HepG2 (cell line): ENCODE results near the gene DBNDD1. TPM values are rescaled to one million over a fixed set of nuclear protein-coding genes. Genes with fewer than 3 reads are reported as not detected.

Experiments used
- AGO2 ChIP-seq: fragments of 200-400 bp; formaldehyde crosslinking; optimal IDR thresholded peaks from 2 replicates; pipeline ENCODE3; 2017; ENCODE audit warnings: mild to moderate bottlenecking, low read depth, low read length, moderate library complexity
- AKNA ChIP-seq: sonication (generic); formaldehyde crosslinking; IDR thresholded peaks from 2 replicates; pipeline ENCODE4 v1.4.0; 2020; ENCODE audit warnings: missing genetic modification reagents, borderline replicate concordance
- CENPT ChIP-seq: sonication (generic); formaldehyde crosslinking; IDR thresholded peaks from 2 replicates; pipeline ENCODE4 v1.8.0; 2022; ENCODE audit warnings: low read depth, mild to moderate bottlenecking, moderate library complexity, missing genetic modification reagents
- GLI4 ChIP-seq: sonication (generic); formaldehyde crosslinking; IDR thresholded peaks from 2 replicates; pipeline ENCODE4 v1.5.1; 2020; ENCODE audit warnings: missing genetic modification reagents, mild to moderate bottlenecking, moderate library complexity, borderline replicate concordance
- IRF1 ChIP-seq: sonication (generic); formaldehyde crosslinking; IDR thresholded peaks from 2 replicates; pipeline ENCODE4 v1.4.0; 2020; ENCODE audit warnings: low read depth, mild to moderate bottlenecking, missing genetic modification reagents
- ISX ChIP-seq: sonication (generic); formaldehyde crosslinking; conservative IDR thresholded peaks from 2 replicates; pipeline ENCODE4 v1.5.0; 2020; ENCODE audit warnings: missing genetic modification reagents
- JUN ChIP-seq: sonication (generic); formaldehyde crosslinking; IDR thresholded peaks from 2 replicates; pipeline ENCODE4 v1.4.0; 2020; ENCODE audit warnings: mild to moderate bottlenecking, missing genetic modification reagents
- KAT8 ChIP-seq: IDR thresholded peaks from 2 replicates; pipeline ENCODE4 v1.6.1; 2016; ENCODE audit warnings: missing genetic modification reagents, missing compliant biosample characterization
- MBNL3 ChIP-seq: fragments of 250-450 bp; sonication (Bioruptor Pico); conservative IDR thresholded peaks from 2 replicates; pipeline ENCODE4 v1.8.0; 2022; ENCODE audit warnings: mild to moderate bottlenecking, inconsistent platforms
- MTA1 ChIP-seq: sonication (generic); formaldehyde crosslinking; IDR thresholded peaks from 2 replicates; pipeline ENCODE4 v1.4.0; 2020; ENCODE audit warnings: missing genetic modification reagents, mild to moderate bottlenecking, borderline replicate concordance
- ONECUT2 ChIP-seq: sonication (generic); formaldehyde crosslinking; IDR thresholded peaks from 2 replicates; pipeline ENCODE4 v1.4.0; 2020; ENCODE audit warnings: missing genetic modification reagents
- PRMT3 ChIP-seq: sonication (generic); formaldehyde crosslinking; IDR thresholded peaks from 2 replicates; pipeline ENCODE4 v1.8.1; 2022; ENCODE audit warnings: low read depth, mild to moderate bottlenecking, moderate library complexity, missing genetic modification reagents, borderline replicate concordance
- RFX1 ChIP-seq: fragments of 450-650 bp; IDR thresholded peaks from 2 replicates; pipeline ENCODE4 v1.6.1; 2017
- TEF ChIP-seq: sonication (generic); formaldehyde crosslinking; IDR thresholded peaks from 2 replicates; pipeline ENCODE4 v1.5.0; 2020; ENCODE audit warnings: missing genetic modification reagents
- ZFP36L1 ChIP-seq: sonication (generic); formaldehyde crosslinking; IDR thresholded peaks from 2 replicates; pipeline ENCODE4 v1.8.0; 2022; ENCODE audit warnings: mild to moderate bottlenecking, missing genetic modification reagents, moderate library complexity
- ZNF138 ChIP-seq: sonication (generic); formaldehyde crosslinking; IDR thresholded peaks from 2 replicates; pipeline ENCODE4 v1.5.0; 2020; ENCODE audit warnings: mild to moderate bottlenecking, low read depth, missing genetic modification reagents
- ZNF17 ChIP-seq: sonication (generic); formaldehyde crosslinking; IDR thresholded peaks from 2 replicates; pipeline ENCODE4 v1.5.0; 2020; ENCODE audit warnings: mild to moderate bottlenecking, missing genetic modification reagents
- ZNF282 ChIP-seq: fragments of 450-650 bp; IDR thresholded peaks from 2 replicates; pipeline ENCODE4 v1.6.1; 2018; ENCODE audit not compliant: partially characterized antibody
- ZNF317 ChIP-seq: sonication (generic); formaldehyde crosslinking; IDR thresholded peaks from 2 replicates; pipeline ENCODE4 v1.5.0; 2020; ENCODE audit warnings: mild to moderate bottlenecking, missing genetic modification reagents
- ZNF572 ChIP-seq: sonication (generic); formaldehyde crosslinking; IDR thresholded peaks from 2 replicates; pipeline ENCODE4 v1.5.1; 2020; ENCODE audit warnings: mild to moderate bottlenecking, missing genetic modification reagents
- ZNF761 ChIP-seq: sonication (generic); formaldehyde crosslinking; conservative IDR thresholded peaks from 2 replicates; pipeline ENCODE4 v1.4.0; 2020; ENCODE audit warnings: mild to moderate bottlenecking, missing genetic modification reagents
- ZNF790 ChIP-seq: sonication (generic); formaldehyde crosslinking; IDR thresholded peaks from 2 replicates; pipeline ENCODE4 v1.8.0; 2022; ENCODE audit warnings: missing genetic modification reagents, mild to moderate bottlenecking, borderline replicate concordance
- ZNF839 ChIP-seq: sonication (generic); formaldehyde crosslinking; IDR thresholded peaks from 2 replicates; pipeline ENCODE4 v1.4.0; 2020; ENCODE audit warnings: missing genetic modification reagents, mild to moderate bottlenecking, borderline replicate concordance
- polyA plus RNA-seq, 8 experiments: library from polyadenylated mRNA; depleted of rRNA in 3 of 8; stranded (reverse) in 7 of 8; unstranded in 1 of 8; fragments of >200 nt; fragmentation: Illumina TruSeq in 4 of 8; extraction: Trizol in 4 of 8; gene quantifications; 2 replicates each; pipeline versions ENCODE4 v1.2.1 to v1.2.3, GENCODE V29; 2011 to 2016; ENCODE audit warnings: low read depth in 4 of 8, missing spikeins in 1 of 8, mixed read lengths in 1 of 8; ENCODE audit not compliant: insufficient read depth in 1 of 8
- total RNA-seq, 5 experiments: library from RNA; depleted of rRNA; stranded (reverse); fragments of >200 nt; fragmentation: Illumina TruSeq; extraction: Trizol; gene quantifications; 2 replicates each; pipeline ENCODE4 v1.2.3, GENCODE V29; 2016; ENCODE audit warnings: low read depth in 1 of 5

The DBNDD1 gene
- total and polyA plus RNA-seq, 2 of the 13 experiments (the other 11 are each of a cell fraction or from before 2014, with no cell fraction given): 17.0 to 40.4 TPM

GRCh38 chr16:89972244-89973234 lies 46.7 kb downstream of the DBNDD1 start (continued):
- peak; percentile 86 for TF ChIP-seq AGO2
- TF ChIP-seq ZNF761 (CRISPR knock-in tag): peak; percentile 89; the same call in 1 of the 2 replicates
- TF ChIP-seq RFX1: no peak
- no peak; the same call in 1 of the 2 replicates for TF ChIP-seq ISX (CRISPR knock-in tag)
- TF ChIP-seq CENPT (CRISPR knock-in tag): peak; percentile 90
- TF ChIP-seq PRMT3 (CRISPR knock-in tag): 0 out of 2 replicates have a peak, but pooled peaks have one; percentile 59
- TF ChIP-seq GLI4 (CRISPR knock-in tag): peak; percentile 88
- TF ChIP-seq AKNA: no peak
- peak; percentile 85; the same call in 1 of the 2 replicates for TF ChIP-seq JUN (CRISPR knock-in tag)
- peak; percentile 61; the same call in 1 of the 2 replicates for TF ChIP-seq ZNF839 (CRISPR knock-in tag)
- no peak for TF ChIP-seq ZNF17 (CRISPR knock-in tag)
- peak; percentile 89; the same call in 1 of the 2 replicates for TF ChIP-seq ZNF572 (CRISPR knock-in tag)
- TF ChIP-seq IRF1 (CRISPR knock-in tag): peak; percentile 79; the same call in 1 of the 2 replicates
- no peak for TF ChIP-seq MBNL3 (CRISPR knock-in tag)
- TF ChIP-seq KAT8 (CRISPR knock-in tag): peak; percentile 95
- TF ChIP-seq MTA1 (CRISPR knock-in tag): 0 out of 2 replicates have a peak, but pooled peaks have one; percentile 30
- no peak for TF ChIP-seq ZNF282
- TF ChIP-seq ZFP36L1: no peak
- TF ChIP-seq ZNF790 (CRISPR knock-in tag): peak; percentile 82
- TF ChIP-seq TEF (CRISPR knock-in tag): peak; percentile 80; the same call in 1 of the 2 replicates
- TF ChIP-seq ZNF317 (CRISPR knock-in tag): no peak; the same call in 1 of the 2 replicates
- no peak; the same call in none of the 2 replicates for TF ChIP-seq ZNF138 (CRISPR knock-in tag)
- TF ChIP-seq ONECUT2 (CRISPR knock-in tag): peak; percentile 24; the same call in 1 of the 2 replicates
